NCI-H1092 (cell line): ENCODE results near the gene BMP7.

ENCODE experiments used
- DNase-seq: peaks from one replicate; lab custom pipeline; 2025; lab: John Stamatoyannopoulos, UW

BMP7 gene

GRCh38 chr20:57124366-57124765 lies 142.1 kb downstream of the BMP7 start:
- DNase-seq: no peak

GRCh38 chr20:57123504-57123903 lies 142.9 kb downstream of the BMP7 start:
- DNase-seq: no peak

GRCh38 chr20:57122536-57123489 lies 143.6 kb downstream of the BMP7 start:
- no peak for DNase-seq

GRCh38 chr20:57118964-57119363 lies 147.5 kb downstream of the BMP7 start:
- no peak for DNase-seq
